HEK293 (cell line): Measurements from ENCODE around the gene ARHGEF28.

Source experiments
- KLF9 ChIP-seq: fragments of 450-650 bp; formaldehyde crosslinking; IDR thresholded peaks from 2 replicates; pipeline ENCODE4 v1.5.1; 2016; ENCODE audit warnings: missing biosample characterization, missing genetic modification characterization, low read depth
- ZBTB10 ChIP-seq: fragments of 450-650 bp; formaldehyde crosslinking; IDR thresholded peaks from 2 replicates; pipeline ENCODE4 v1.5.1; 2016; ENCODE audit warnings: missing biosample characterization, missing genetic modification characterization
- ZNF133 ChIP-seq: fragments of 450-650 bp; formaldehyde crosslinking; IDR thresholded peaks from 2 replicates; pipeline ENCODE4 v1.5.1; 2016; ENCODE audit warnings: missing biosample characterization, missing genetic modification characterization
- ZNF404 ChIP-seq: fragments of 450-650 bp; formaldehyde crosslinking; IDR thresholded peaks from 2 replicates; pipeline ENCODE4 v1.5.1; 2017; ENCODE audit warnings: missing biosample characterization, missing genetic modification characterization
- TF ChIP-seq, protein P1 (sequence below): fragments of 450-650 bp; formaldehyde crosslinking; IDR thresholded peaks from 2 replicates; pipeline ENCODE4 v1.5.1; 2016; ENCODE audit warnings: missing biosample characterization, missing genetic modification characterization
- TF ChIP-seq, protein P2 (sequence below): fragments of 450-650 bp; formaldehyde crosslinking; IDR thresholded peaks from 2 replicates; pipeline ENCODE4 v1.5.1; 2016; ENCODE audit warnings: missing biosample characterization, missing genetic modification characterization

GRCh38 chr5:73745836-73746235 is 119.8 kb downstream of the ARHGEF28 start:
- TF ChIP-seq ZNF133 (tag by site-specific recombination) (no peak), ZBTB10 (no peak), KLF9 (tag by site-specific recombination) (no peak), ZNF404 (no peak)
- TF ChIP-seq, protein P1, sequence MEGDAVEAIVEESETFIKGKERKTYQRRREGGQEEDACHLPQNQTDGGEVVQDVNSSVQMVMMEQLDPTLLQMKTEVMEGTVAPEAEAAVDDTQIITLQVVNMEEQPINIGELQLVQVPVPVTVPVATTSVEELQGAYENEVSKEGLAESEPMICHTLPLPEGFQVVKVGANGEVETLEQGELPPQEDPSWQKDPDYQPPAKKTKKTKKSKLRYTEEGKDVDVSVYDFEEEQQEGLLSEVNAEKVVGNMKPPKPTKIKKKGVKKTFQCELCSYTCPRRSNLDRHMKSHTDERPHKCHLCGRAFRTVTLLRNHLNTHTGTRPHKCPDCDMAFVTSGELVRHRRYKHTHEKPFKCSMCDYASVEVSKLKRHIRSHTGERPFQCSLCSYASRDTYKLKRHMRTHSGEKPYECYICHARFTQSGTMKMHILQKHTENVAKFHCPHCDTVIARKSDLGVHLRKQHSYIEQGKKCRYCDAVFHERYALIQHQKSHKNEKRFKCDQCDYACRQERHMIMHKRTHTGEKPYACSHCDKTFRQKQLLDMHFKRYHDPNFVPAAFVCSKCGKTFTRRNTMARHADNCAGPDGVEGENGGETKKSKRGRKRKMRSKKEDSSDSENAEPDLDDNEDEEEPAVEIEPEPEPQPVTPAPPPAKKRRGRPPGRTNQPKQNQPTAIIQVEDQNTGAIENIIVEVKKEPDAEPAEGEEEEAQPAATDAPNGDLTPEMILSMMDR = no peak
- TF ChIP-seq, protein P2, sequence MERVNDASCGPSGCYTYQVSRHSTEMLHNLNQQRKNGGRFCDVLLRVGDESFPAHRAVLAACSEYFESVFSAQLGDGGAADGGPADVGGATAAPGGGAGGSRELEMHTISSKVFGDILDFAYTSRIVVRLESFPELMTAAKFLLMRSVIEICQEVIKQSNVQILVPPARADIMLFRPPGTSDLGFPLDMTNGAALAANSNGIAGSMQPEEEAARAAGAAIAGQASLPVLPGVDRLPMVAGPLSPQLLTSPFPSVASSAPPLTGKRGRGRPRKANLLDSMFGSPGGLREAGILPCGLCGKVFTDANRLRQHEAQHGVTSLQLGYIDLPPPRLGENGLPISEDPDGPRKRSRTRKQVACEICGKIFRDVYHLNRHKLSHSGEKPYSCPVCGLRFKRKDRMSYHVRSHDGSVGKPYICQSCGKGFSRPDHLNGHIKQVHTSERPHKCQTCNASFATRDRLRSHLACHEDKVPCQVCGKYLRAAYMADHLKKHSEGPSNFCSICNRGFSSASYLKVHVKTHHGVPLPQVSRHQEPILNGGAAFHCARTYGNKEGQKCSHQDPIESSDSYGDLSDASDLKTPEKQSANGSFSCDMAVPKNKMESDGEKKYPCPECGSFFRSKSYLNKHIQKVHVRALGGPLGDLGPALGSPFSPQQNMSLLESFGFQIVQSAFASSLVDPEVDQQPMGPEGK (tag by site-specific recombination) = no peak
